Ovary (tissue), 3 donors: ENCODE results near the gene CSF2.

Experiments used
- CTCF ChIP-seq, 3 donors: fragments of 450-650 bp in 2 of 3; fragments of 200-600 bp in 1 of 3; IDR thresholded peaks; one replicate each; pipeline versions ENCODE4 v1.5.1 to v1.8.0; 2016 to 2022; ENCODE audit warnings: antibody characterized with exemption in 3 of 3, mild to moderate bottlenecking in 1 of 3
- EP300 ChIP-seq: sonication (generic); formaldehyde crosslinking; IDR thresholded peaks from one replicate; pipeline ENCODE4 v1.6.1; 2017; ENCODE audit warnings: antibody characterized with exemption
- donor health status: DM: no; HTN: no; CAD: no.

- TF ChIP-seq CTCF (IDR thresholded peaks at IDR 0.05), result no peak
- no peak for TF ChIP-seq EP300
These were observed 12.7 kb downstream of the CSF2 start for GRCh38 chr5:132086277-132086794.
